NCI-H345 (cell line): Measurements from ENCODE around the gene SESN1.
"Not testable (repeated sequence)": the region's sequence is repeated elsewhere in the genome, so short reads cannot be mapped to it uniquely, and the experiment has no call there.

ENCODE experiments used
- DNase-seq: peaks from one replicate; lab custom pipeline; 2025; lab: John Stamatoyannopoulos, UW

SESN1 gene

GRCh38 chr6:109000289-109000688, 94.4 kb downstream of the SESN1 start:
- no peak for DNase-seq

- no peak for DNase-seq
Measured at GRCh38 chr6:108999428-108999827, 95.2 kb downstream of the SESN1 start.

GRCh38 chr6:108998485-108998884, 96.2 kb downstream of the SESN1 start:
- DNase-seq: no peak

GRCh38 chr6:108996208-108996607, 98.4 kb downstream of the SESN1 start:
- no peak for DNase-seq

GRCh38 chr6:108995296-108995695, 99.3 kb downstream of the SESN1 start:
- DNase-seq: no peak

GRCh38 chr6:108993876-108994275, 100.8 kb downstream of the SESN1 start:
- no peak for DNase-seq

- no peak for DNase-seq
Measured at GRCh38 chr6:108989700-108990099, 104.9 kb downstream of the SESN1 start.

- no peak for DNase-seq
Measured at GRCh38 chr6:108988765-108989164, 105.9 kb downstream of the SESN1 start.

GRCh38 chr6:108988296-108988695, 106.3 kb downstream of the SESN1 start:
- DNase-seq: no peak

GRCh38 chr6:108987156-108987555, 107.5 kb downstream of the SESN1 start:
- no peak for DNase-seq

GRCh38 chr6:108985301-108985700, 109.3 kb downstream of the SESN1 start:
- no peak for DNase-seq

- DNase-seq: no peak
Measured at GRCh38 chr6:108983151-108983550, 111.5 kb downstream of the SESN1 start.

GRCh38 chr6:108982154-108983113, 112.2 kb downstream of the SESN1 start:
- no peak for DNase-seq

GRCh38 chr6:108978638-108979037, 116.0 kb downstream of the SESN1 start:
- not testable (repeated sequence) for DNase-seq

- no peak for DNase-seq
Measured at GRCh38 chr6:108974201-108974600, 120.4 kb downstream of the SESN1 start.

- DNase-seq: no peak
Measured at GRCh38 chr6:108969776-108970175, 124.9 kb downstream of the SESN1 start.

GRCh38 chr6:108968325-108969316, 126.0 kb downstream of the SESN1 start:
- no peak for DNase-seq

GRCh38 chr6:108966855-108967755, 127.5 kb downstream of the SESN1 start:
- DNase-seq: no peak

- DNase-seq: no peak
Measured at GRCh38 chr6:108966251-108966650, 128.4 kb downstream of the SESN1 start.

- no peak for DNase-seq
Measured at GRCh38 chr6:108961985-108962384, 132.7 kb downstream of the SESN1 start.

GRCh38 chr6:108961077-108961476, 133.6 kb downstream of the SESN1 start:
- DNase-seq: no peak
